ENCODE results near the gene PERM1.
"Not testable (repeated sequence)": the region's sequence is repeated elsewhere in the genome, so short reads cannot be mapped to it uniquely, and the experiment has no call there.

The PERM1 gene

GRCh38 chr1:978835-979743, 2.8 kb downstream of the PERM1 start:
- Histone ChIP-seq H3K4me1 (ENCODE audit: control insufficient read depth in 1 of 2, insufficient read depth in 2 of 2, low read length in 2 of 2) (peaks cover 0 to 11% of the 10 kb centered on the region in 2 donors), H3K27ac (ENCODE audit: low read length) (no peak overlapping the region), H3K27me3 (ENCODE audit: low read depth, low read length) (no peaks in the 10 kb centered on the region), H3K9me3 (ENCODE audit: control insufficient read depth in 1 of 2, low read length in 2 of 2) (no peaks in the 10 kb centered on the region), H3K4me3 (ENCODE audit: low read depth in 1 of 2, low read length in 2 of 2) (no peak overlapping the region), H3K36me3 (ENCODE audit: control insufficient read depth in 1 of 2, insufficient read depth in 2 of 2, low read length in 2 of 2) (no peaks in the 10 kb centered on the region)

- Histone ChIP-seq H3K4me3 (ENCODE audit: low read depth in 1 of 2, low read length in 2 of 2) (no peak overlapping the region), H3K27me3 (ENCODE audit: low read depth, low read length) (no peaks in the 10 kb centered on the region), H3K36me3 (ENCODE audit: control insufficient read depth in 1 of 2, insufficient read depth in 2 of 2, low read length in 2 of 2) (no peaks in the 10 kb centered on the region), H3K27ac (ENCODE audit: low read length) (no peak overlapping the region), H3K9me3 (ENCODE audit: control insufficient read depth in 1 of 2, low read length in 2 of 2) (no peaks in the 10 kb centered on the region), H3K4me1 (ENCODE audit: control insufficient read depth in 1 of 2, insufficient read depth in 2 of 2, low read length in 2 of 2) (peaks cover 0 to 7% of the 10 kb centered on the region in 2 donors)
These were observed 3.6 kb downstream of the PERM1 start for GRCh38 chr1:978069-978834.

GRCh38 chr1:976791-977190, 5.1 kb downstream of the PERM1 start:
- not testable (repeated sequence) for H3K4me3 ChIP-seq (ENCODE audit: low read depth in 1 of 2, low read length in 2 of 2); H3K4me1 ChIP-seq (ENCODE audit: control insufficient read depth in 1 of 2, insufficient read depth in 2 of 2, low read length in 2 of 2)

GRCh38 chr1:975896-976683, 5.8 kb downstream of the PERM1 start:
- no peak overlapping the region for H3K27ac ChIP-seq (ENCODE audit: low read length)
- peak overlapping the region in 1 of 2 donors; percentile 51 for H3K4me3 ChIP-seq (ENCODE audit: low read depth in 1 of 2, low read length in 2 of 2)

More at GRCh38 chr1:976791-977190, 5.1 kb downstream of the PERM1 start:
- H3K27me3 ChIP-seq (ENCODE audit: low read depth, low read length); H3K27ac ChIP-seq (ENCODE audit: low read length); H3K36me3 ChIP-seq (ENCODE audit: control insufficient read depth in 1 of 2, insufficient read depth in 2 of 2, low read length in 2 of 2); H3K9me3 ChIP-seq (ENCODE audit: control insufficient read depth in 1 of 2, low read length in 2 of 2): not testable (repeated sequence)

DNA sequence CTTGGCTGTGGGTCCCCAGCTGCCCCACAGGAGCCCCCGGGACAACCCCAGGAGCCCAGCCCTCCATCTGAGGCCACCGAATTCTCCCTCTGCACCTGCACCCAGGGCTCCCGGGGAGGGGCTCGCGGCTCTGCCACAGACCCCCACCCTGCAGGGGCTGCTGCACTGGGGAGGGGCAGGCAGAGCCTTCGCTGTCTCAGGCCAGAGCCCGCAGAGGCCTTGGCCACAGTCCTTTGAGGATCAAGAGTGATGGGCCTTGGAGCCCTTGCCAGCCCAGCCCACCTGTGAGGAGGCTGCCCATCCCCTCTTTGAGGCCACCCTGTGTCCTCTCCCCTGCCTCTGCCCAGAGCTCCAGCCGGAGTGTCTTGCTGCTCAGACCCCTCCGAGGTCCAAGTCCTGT, 6.5 kb downstream of the PERM1 start:
- Histone ChIP-seq H3K27me3 (ENCODE audit: low read depth, low read length) (peaks cover 6% of the 10 kb centered on the region), H3K9me3 (ENCODE audit: control insufficient read depth in 1 of 2, low read length in 2 of 2) (no peaks in the 10 kb centered on the region), H3K27ac (ENCODE audit: low read length) (no peak overlapping the region), H3K36me3 (ENCODE audit: control insufficient read depth in 1 of 2, insufficient read depth in 2 of 2, low read length in 2 of 2) (no peaks in the 10 kb centered on the region), H3K4me1 (ENCODE audit: control insufficient read depth in 1 of 2, insufficient read depth in 2 of 2, low read length in 2 of 2) (peaks cover 0 to 7% of the 10 kb centered on the region in 2 donors), H3K4me3 (ENCODE audit: low read depth in 1 of 2, low read length in 2 of 2) (no peak overlapping the region)

More at GRCh38 chr1:975896-976683, 5.8 kb downstream of the PERM1 start:
- Histone ChIP-seq H3K36me3 (ENCODE audit: control insufficient read depth in 1 of 2, insufficient read depth in 2 of 2, low read length in 2 of 2) (no peaks in the 10 kb centered on the region), H3K27me3 (ENCODE audit: low read depth, low read length) (no peaks in the 10 kb centered on the region), H3K4me1 (ENCODE audit: control insufficient read depth in 1 of 2, insufficient read depth in 2 of 2, low read length in 2 of 2) (peaks cover 0 to 7% of the 10 kb centered on the region in 2 donors), H3K9me3 (ENCODE audit: control insufficient read depth in 1 of 2, low read length in 2 of 2) (no peaks in the 10 kb centered on the region)

DNA sequence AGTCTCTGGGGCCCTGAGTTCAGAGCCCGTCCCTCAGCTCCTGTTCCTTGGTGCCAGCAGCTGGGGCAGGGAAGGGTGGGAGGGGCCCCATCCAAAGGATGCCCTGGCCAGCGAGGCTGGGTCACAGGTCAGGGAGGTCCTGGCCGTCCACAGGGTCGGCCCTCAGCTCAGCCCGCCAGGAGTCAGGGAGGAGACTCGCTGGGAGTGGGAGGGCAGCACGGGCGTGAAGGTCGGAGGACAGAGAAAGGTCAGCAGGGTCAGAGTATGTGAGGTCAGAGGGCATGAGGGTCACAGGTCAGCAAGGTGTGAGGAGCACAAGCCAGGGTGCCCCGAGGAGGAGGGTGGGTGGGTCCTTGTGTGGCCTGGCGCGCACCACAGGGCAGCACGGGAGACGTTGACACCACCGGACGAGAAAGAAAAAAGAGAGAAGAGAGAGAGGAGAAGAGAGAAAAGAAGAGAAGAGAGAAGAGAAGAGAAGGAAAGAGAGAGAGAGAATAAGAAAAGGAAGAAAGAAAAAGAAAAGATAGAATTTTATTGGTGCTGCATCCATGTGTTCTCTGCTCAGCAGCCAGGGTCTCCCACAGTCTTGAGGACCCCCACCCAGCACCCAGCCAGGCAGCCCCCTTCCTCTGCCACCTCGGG, 7.1 kb downstream of the PERM1 start:
- Histone ChIP-seq H3K9me3 (ENCODE audit: control insufficient read depth in 1 of 2, low read length in 2 of 2) (no peaks in the 10 kb centered on the region), H3K4me1 (ENCODE audit: control insufficient read depth in 1 of 2, insufficient read depth in 2 of 2, low read length in 2 of 2) (peaks cover 0 to 7% of the 10 kb centered on the region in 2 donors), H3K27ac (ENCODE audit: low read length) (no peak overlapping the region), H3K36me3 (ENCODE audit: control insufficient read depth in 1 of 2, insufficient read depth in 2 of 2, low read length in 2 of 2) (no peaks in the 10 kb centered on the region), H3K27me3 (ENCODE audit: low read depth, low read length) (peaks cover 11% of the 10 kb centered on the region), H3K4me3 (ENCODE audit: low read depth in 1 of 2, low read length in 2 of 2) (no peak overlapping the region)

- H3K4me3 ChIP-seq (ENCODE audit: low read depth in 1 of 2, low read length in 2 of 2) = no peak overlapping the region
- H3K27ac ChIP-seq (ENCODE audit: low read length) = no peak overlapping the region
- no peaks in the 10 kb centered on the region for H3K36me3 ChIP-seq (ENCODE audit: control insufficient read depth in 1 of 2, insufficient read depth in 2 of 2, low read length in 2 of 2)
- peaks cover 0 to 7% of the 10 kb centered on the region in 2 donors for H3K4me1 ChIP-seq (ENCODE audit: control insufficient read depth in 1 of 2, insufficient read depth in 2 of 2, low read length in 2 of 2)
- H3K27me3 ChIP-seq (ENCODE audit: low read depth, low read length) = peaks cover 11% of the 10 kb centered on the region
- H3K9me3 ChIP-seq (ENCODE audit: control insufficient read depth in 1 of 2, low read length in 2 of 2) = no peaks in the 10 kb centered on the region
These were observed 7.6 kb downstream of the PERM1 start for GRCh38 chr1:974293-974640.

DNA sequence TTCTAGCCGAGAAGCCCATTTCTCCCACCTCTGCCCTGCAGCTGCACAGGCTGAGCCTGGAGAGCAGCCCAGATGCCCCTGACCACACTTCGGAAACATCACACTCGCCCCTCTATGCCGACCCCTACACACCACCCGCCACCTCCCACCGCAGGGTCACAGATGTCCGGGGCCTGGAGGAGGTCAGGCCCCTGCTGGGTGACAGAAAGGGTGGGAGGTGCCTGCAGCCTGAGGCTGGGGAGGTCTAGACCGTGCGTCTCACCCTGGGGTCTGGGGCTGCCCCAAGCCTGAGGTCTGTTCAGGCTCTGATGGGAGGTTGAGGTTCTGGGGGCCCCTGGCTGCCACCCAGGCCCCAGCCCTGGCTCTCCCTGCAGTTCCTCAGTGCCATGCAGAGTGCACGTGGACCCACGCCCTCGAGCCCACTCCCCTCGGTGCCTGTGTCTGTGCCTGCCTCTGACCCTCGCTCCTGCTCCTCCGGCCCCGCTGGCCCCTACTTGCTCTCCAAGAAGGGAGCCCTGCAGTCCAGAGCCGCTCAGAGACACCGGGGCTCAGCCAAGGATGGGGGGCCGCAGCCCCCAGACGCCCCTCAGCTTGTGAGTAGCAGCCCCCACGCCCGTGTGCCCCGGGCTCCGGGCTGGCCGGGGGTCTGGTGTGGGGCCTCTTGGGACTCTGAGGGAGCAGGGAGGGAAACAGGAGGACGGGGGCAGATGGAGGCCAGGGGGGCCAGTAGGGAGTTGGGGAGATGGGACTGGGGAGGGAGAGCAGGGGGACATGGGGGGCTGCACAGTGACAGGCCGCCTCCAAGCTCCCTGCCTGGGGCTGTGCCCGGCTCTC, 8.2 kb downstream of the PERM1 start:
- Histone ChIP-seq H3K4me1 (ENCODE audit: control insufficient read depth in 1 of 2, insufficient read depth in 2 of 2, low read length in 2 of 2) (peaks cover 0 to 7% of the 10 kb centered on the region in 2 donors), H3K36me3 (ENCODE audit: control insufficient read depth in 1 of 2, insufficient read depth in 2 of 2, low read length in 2 of 2) (no peaks in the 10 kb centered on the region), H3K4me3 (ENCODE audit: low read depth in 1 of 2, low read length in 2 of 2) (no peak overlapping the region), H3K27me3 (ENCODE audit: low read depth, low read length) (peaks cover 17% of the 10 kb centered on the region), H3K9me3 (ENCODE audit: control insufficient read depth in 1 of 2, low read length in 2 of 2) (no peaks in the 10 kb centered on the region), H3K27ac (ENCODE audit: low read length) (no peak overlapping the region)

DNA sequence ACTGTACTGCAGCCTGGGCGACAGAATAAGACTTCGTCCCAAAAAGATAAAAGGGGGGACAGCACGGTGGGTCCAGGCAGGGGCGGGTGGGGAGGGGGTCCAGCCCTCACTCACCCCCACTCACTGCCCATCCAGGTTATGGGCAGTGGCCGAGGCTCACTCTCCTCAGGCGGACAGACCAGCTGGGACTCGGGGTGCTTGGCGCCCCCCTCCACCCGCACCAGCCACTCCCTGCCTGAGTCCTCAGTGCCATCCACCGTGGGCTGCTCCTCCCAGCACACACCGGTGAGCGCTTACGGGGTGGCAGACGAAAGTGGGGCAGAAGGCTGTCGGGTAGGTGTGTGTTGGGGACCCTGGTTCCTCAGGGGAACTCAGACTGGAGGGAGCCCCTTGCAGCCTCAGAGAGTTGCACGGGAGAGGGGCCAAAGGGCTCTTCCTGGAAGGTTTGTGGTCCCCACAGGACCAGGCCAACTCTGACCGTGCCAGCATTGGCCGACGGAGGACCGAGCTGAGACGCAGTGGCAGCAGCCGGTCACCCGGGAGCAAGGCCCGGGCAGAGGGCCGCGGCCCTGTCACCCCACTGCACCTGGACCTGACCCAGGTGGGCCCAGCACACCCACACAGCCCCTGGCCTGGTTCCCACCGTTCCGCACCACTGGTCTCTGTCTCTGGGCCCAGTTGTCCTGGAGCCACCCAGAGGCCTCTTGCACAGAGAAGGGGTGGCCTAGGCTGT, 9.0 kb downstream of the PERM1 start:
- H3K27me3 ChIP-seq (ENCODE audit: low read depth, low read length) = peaks cover 24% of the 10 kb centered on the region
- peaks cover 0 to 7% of the 10 kb centered on the region in 2 donors for H3K4me1 ChIP-seq (ENCODE audit: control insufficient read depth in 1 of 2, insufficient read depth in 2 of 2, low read length in 2 of 2)
- H3K27ac ChIP-seq (ENCODE audit: low read length) = no peak overlapping the region
- no peaks in the 10 kb centered on the region for H3K36me3 ChIP-seq (ENCODE audit: control insufficient read depth in 1 of 2, insufficient read depth in 2 of 2, low read length in 2 of 2)
- H3K4me3 ChIP-seq (ENCODE audit: low read depth in 1 of 2, low read length in 2 of 2) = no peak overlapping the region
- no peaks in the 10 kb centered on the region for H3K9me3 ChIP-seq (ENCODE audit: control insufficient read depth in 1 of 2, low read length in 2 of 2)
